CD14-positive monocyte (primary cell): Measurements from ENCODE around the gene GID8. TPM values are rescaled to one million over a fixed set of nuclear protein-coding genes. Genes with fewer than 3 reads are reported as not detected.

Experiments used
- DNase-seq, 3 donors: peaks; one replicate each; pipeline ENCODE4 v3.0.0-alpha.2; 2011 to 2022
- H2AFZ ChIP-seq: 2 replicates; pipeline ENCODE4 v1.6.0; 2012; ENCODE audit warnings: mild to moderate bottlenecking, low read depth, low read length, inconsistent platforms; ENCODE audit not compliant: insufficient read depth, poor library complexity, severe bottlenecking
- H3K27ac ChIP-seq, 2 donors: 1 replicate in 1 of 2; 2 replicates in 1 of 2; pipeline ENCODE4 v1.5.1; 2012 to 2013; ENCODE audit warnings: low read length in 2 of 2, control low read depth in 1 of 2, inconsistent platforms in 1 of 2, low read depth in 1 of 2, mild to moderate bottlenecking in 1 of 2
- H3K27me3 ChIP-seq, 2 donors: one replicate each; pipeline versions ENCODE4 v1.6.0 to v1.6.1; 2011 to 2013; ENCODE audit warnings: low read length in 2 of 2; ENCODE audit not compliant: control insufficient read depth in 2 of 2, insufficient read depth in 2 of 2
- H3K36me3 ChIP-seq, 2 donors: replicated peaks in 1 of 2; 1 replicate in 1 of 2; 2 replicates in 1 of 2; pipeline versions ENCODE4 v1.5.1 to v1.6.1; 2012 to 2013; ENCODE audit warnings: low read length in 2 of 2, control low read depth in 1 of 2, inconsistent platforms in 1 of 2, mild to moderate bottlenecking in 1 of 2; ENCODE audit not compliant: insufficient read depth in 2 of 2, control insufficient read depth in 1 of 2
- H3K4me1 ChIP-seq, 2 donors: 1 replicate in 1 of 2; 2 replicates in 1 of 2; pipeline versions ENCODE4 v1.5.1 to v1.6.1; 2012 to 2013; ENCODE audit warnings: low read length in 2 of 2, control low read depth in 1 of 2, inconsistent platforms in 1 of 2, mild to moderate bottlenecking in 1 of 2, moderate library complexity in 1 of 2; ENCODE audit not compliant: insufficient read depth in 2 of 2, control insufficient read depth in 1 of 2
- H3K4me2 ChIP-seq: replicated peaks from 2 replicates; pipeline ENCODE3; 2012; ENCODE audit warnings: low read length, moderate library complexity, mild to moderate bottlenecking; ENCODE audit not compliant: poor library complexity, severe bottlenecking; ENCODE audit errors: extremely low read depth
- H3K4me3 ChIP-seq, 3 experiments: fragments of 200-600 bp in 1 of 3; sonication (generic) in 1 of 3; replicated peaks in 1 of 3; 1 replicate in 2 of 3; 2 replicates in 1 of 3; pipeline ENCODE4 v1.5.1; 2011 to 2013; ENCODE audit warnings: low read length in 3 of 3, mild to moderate bottlenecking in 3 of 3, control low read depth in 2 of 3, low read depth in 2 of 3, inconsistent platforms in 1 of 3, moderate library complexity in 1 of 3
- H3K79me2 ChIP-seq: 2 replicates; pipeline ENCODE4 v1.6.0; 2012; ENCODE audit warnings: mild to moderate bottlenecking, control low read depth, inconsistent platforms, low read length, moderate library complexity; ENCODE audit not compliant: insufficient read depth
- H3K9ac ChIP-seq: 2 replicates; pipeline ENCODE4 v1.6.0; 2017; ENCODE audit warnings: low read length, mild to moderate bottlenecking; ENCODE audit not compliant: insufficient read depth, poor library complexity, severe bottlenecking
- H3K9me3 ChIP-seq, 2 donors: replicated peaks in 1 of 2; 1 replicate in 1 of 2; 2 replicates in 1 of 2; pipeline versions ENCODE4 v1.5.1 to v1.6.1; 2012 to 2013; ENCODE audit warnings: low read length in 2 of 2, control low read depth in 1 of 2; ENCODE audit not compliant: control insufficient read depth in 1 of 2, insufficient read depth in 1 of 2
- H4K20me1 ChIP-seq: 2 replicates; pipeline ENCODE4 v1.6.0; 2012; ENCODE audit warnings: mild to moderate bottlenecking, low read length, control low read depth, moderate library complexity; ENCODE audit not compliant: insufficient read depth
- H3K27ac Mint-ChIP-seq, 7 donors: one replicate each; pipeline ENCODE4 v1.8.0; 2020; ENCODE audit warnings: mild to moderate bottlenecking in 7 of 7, mixed read lengths in 7 of 7, moderate library complexity in 6 of 7, inconsistent platforms in 2 of 7
- H3K27me3 Mint-ChIP-seq, 3 donors: one replicate each; pipeline ENCODE4 v1.8.0; 2021 to 2022; ENCODE audit warnings: low read depth in 3 of 3, mild to moderate bottlenecking in 3 of 3, mixed read lengths in 3 of 3, moderate library complexity in 3 of 3, inconsistent platforms in 1 of 3
- H3K36me3 Mint-ChIP-seq, 2 donors: one replicate each; pipeline ENCODE4 v1.8.0; 2020; ENCODE audit warnings: mixed read lengths in 2 of 2, inconsistent platforms in 1 of 2, mild to moderate bottlenecking in 1 of 2
- H3K4me1 Mint-ChIP-seq: one replicate; pipeline ENCODE4 v1.8.0; 2020; ENCODE audit warnings: mild to moderate bottlenecking, mixed read lengths
- H3K4me3 Mint-ChIP-seq, 2 donors: one replicate each; pipeline ENCODE4 v1.8.0; 2020; ENCODE audit warnings: mild to moderate bottlenecking in 2 of 2, mixed read lengths in 2 of 2, moderate library complexity in 1 of 2
- H3K9me3 Mint-ChIP-seq, 7 donors: one replicate each; pipeline ENCODE4 v1.8.0; 2020 to 2022; ENCODE audit warnings: mixed read lengths in 7 of 7, mild to moderate bottlenecking in 6 of 7, moderate library complexity in 6 of 7, inconsistent platforms in 2 of 7
- CTCF ChIP-seq: fragments of 200-600 bp; IDR thresholded peaks from one replicate; pipeline ENCODE4 v1.8.0; 2022; ENCODE audit warnings: antibody characterized with exemption, mild to moderate bottlenecking
- WGBS: methylation state at CpG from one replicate; pipeline ENCODE4 v1.1.5; 2013; ENCODE audit warnings: missing lambda C conversion rate; ENCODE audit not compliant: insufficient coverage; 5-methylcytosine and 5-hydroxymethylcytosine counted together
- intact Hi-C, 2 donors: fragments of 100-400 bp; cut with micrococcal nuclease; formaldehyde crosslinking; loops; one replicate each; pipeline versions ENCODE4 v1.15.0 to v1.15.1; 2023
- polyA plus RNA-seq, 3 donors: library from polyadenylated mRNA; depleted of rRNA in 1 of 3; unstranded in 2 of 3; stranded (reverse) in 1 of 3; fragments of 300-500 nt in 2 of 3; fragments of >200 nt in 1 of 3; fragmentation: Illumina TruSeq in 2 of 3; gene quantifications; 1 replicate in 2 of 3; 2 replicates in 1 of 3; pipeline ENCODE4 v1.2.3, GENCODE V29; 2012 to 2021

Gene GID8
- polyA plus RNA-seq, 3 donors: 12.4 to 19.7 (median 12.7) TPM

- Mint-ChIP-seq H3K9me3 (peaks cover 0 to 17% (median 4%) of the 10 kb centered on the region in 7 donors), H3K4me3 (peak overlapping the region; percentile 34 to 84), H3K27ac (peak overlapping the region in 1 of 7 donors; percentile 44), H3K27me3 (peaks cover 84 to 98% (median 92%) of the 10 kb centered on the region in 3 donors), H3K36me3 (no peaks in the 10 kb centered on the region), H3K4me1 (peaks cover 38% of the 10 kb centered on the region)
- 16% methylated on average over 35 of the region's 38 CpGs for WGBS
- Histone ChIP-seq H3K27me3 (peaks cover 35 to 94% of the 10 kb centered on the region in 2 donors), H3K27ac (no peak overlapping the region), H3K36me3 (no peaks in the 10 kb centered on the region), H3K4me2 (peak overlapping the region; percentile 41), H3K4me1 (peaks cover 34 to 35% of the 10 kb centered on the region in 2 donors), H3K9me3 (peaks cover 0 to 4% of the 10 kb centered on the region in 2 donors), H4K20me1 (no peaks in the 10 kb centered on the region), H3K9ac (no peak overlapping the region), H2AFZ (peak overlapping the region; percentile 61), H3K4me3 (no peak overlapping the region), H3K79me2 (no peaks in the 10 kb centered on the region)
- intact Hi-C loops: no loop called here
- DNase-seq: peak; percentile 30 to 65 (median 61)
- TF ChIP-seq CTCF: no peak
These were observed 39.9 kb downstream of the GID8 start for GRCh38 chr20:62977613-62978560.

- intact Hi-C loops: no loop called here
- no peak overlapping the region for H3K9ac ChIP-seq
These were observed 40.6 kb downstream of the GID8 start for GRCh38 chr20:62978561-62978943.

More at GRCh38 chr20:62978561-62978943, 40.6 kb downstream of the GID8 start:
- no peak overlapping the region for H3K4me3 ChIP-seq
- H4K20me1 ChIP-seq: no peaks in the 10 kb centered on the region
- peak; percentile 7 to 43 (median 8) for DNase-seq
- whole genome bisulfite sequencing: 0% methylated on average over 12 of the region's 13 CpGs
- peaks cover 0 to 15% (median 4%) of the 10 kb centered on the region in 7 donors for H3K9me3 Mint-ChIP-seq
- H3K27ac ChIP-seq: no peak overlapping the region
- H3K4me1 ChIP-seq: peaks cover 33% of the 10 kb centered on the region in 2 donors
- no peak for TF ChIP-seq CTCF
- peak overlapping the region; percentile 41 for H3K4me2 ChIP-seq
- peaks cover 85 to 98% (median 91%) of the 10 kb centered on the region in 3 donors for H3K27me3 Mint-ChIP-seq
- H3K27me3 ChIP-seq: peaks cover 32 to 89% of the 10 kb centered on the region in 2 donors
- H3K36me3 ChIP-seq: no peaks in the 10 kb centered on the region
- H3K4me3 Mint-ChIP-seq: peak overlapping the region in 1 of 2 donors; percentile 84
- H3K9me3 ChIP-seq: peaks cover 0 to 4% of the 10 kb centered on the region in 2 donors
- peak overlapping the region in 1 of 7 donors; percentile 44 for H3K27ac Mint-ChIP-seq
- H3K36me3 Mint-ChIP-seq: no peaks in the 10 kb centered on the region
- no peak overlapping the region for H2AFZ ChIP-seq
- no peaks in the 10 kb centered on the region for H3K79me2 ChIP-seq
- peaks cover 35% of the 10 kb centered on the region for H3K4me1 Mint-ChIP-seq
